ENCODE measurements around the gene C2CD4A. TPM values are rescaled to one million over a fixed set of nuclear protein-coding genes. Genes with fewer than 3 reads are reported as not detected.

The C2CD4A gene
- polyA plus RNA-seq, 1 of the 3 experiments (the other 2 are of a cell fraction), result not detected

DNA sequence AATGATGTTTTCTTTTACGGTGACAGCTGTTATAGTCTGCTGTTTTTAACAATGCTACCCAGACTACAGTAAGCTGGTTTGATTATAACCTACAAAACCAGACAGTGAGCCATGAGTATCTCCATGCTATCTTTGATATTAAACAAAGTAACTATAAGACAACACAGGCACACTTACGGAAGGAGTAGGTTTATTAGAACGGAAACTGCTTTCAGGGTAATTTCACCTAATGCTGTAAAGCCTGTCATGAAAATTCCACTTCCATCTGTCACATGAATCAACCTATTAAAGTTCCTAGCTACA is 39.6 kb upstream of the C2CD4A start:
- Histone ChIP-seq H3K4me2 (no peak overlapping the region), H4K20me1 (ENCODE audit: insufficient read depth) (no peaks in the 10 kb centered on the region), H3K4me3 (ENCODE audit: low read depth in 2 of 2, low read length in 1 of 2) (no peak overlapping the region), H3K9me3 (no peaks in the 10 kb centered on the region; the same call in 1 of the 2 replicates), H3K27ac (ENCODE audit: low read depth in 2 of 2, low read length in 1 of 2) (no peak overlapping the region), H3K27me3 (ENCODE audit: insufficient read depth) (no peaks in the 10 kb centered on the region), H3F3A (replicated peaks; ENCODE audit: insufficient read depth) (no peaks in the 10 kb centered on the region), H3K9me2 (no peaks in the 10 kb centered on the region), H3K4me1 (ENCODE audit: control insufficient read depth in 1 of 2, insufficient read depth in 2 of 2, low read depth in 1 of 2, low read length in 1 of 2) (peaks cover 0 to 5% of the 10 kb centered on the region in 2 experiments; a peak in 2 of 4 replicates), H3K79me2 (ENCODE audit: insufficient read depth) (no peaks in the 10 kb centered on the region), H2AFZ (ENCODE audit: low read depth) (no peak overlapping the region), H3K36me3 (replicated peaks in 1 of 2; ENCODE audit: control insufficient read depth in 1 of 2, insufficient read depth in 2 of 2, low read length in 1 of 2) (peaks cover 33 to 39% of the 10 kb centered on the region in 2 experiments), H3K9ac (no peak overlapping the region)
- TF ChIP-seq USF1 (IDR thresholded peaks at IDR 0.05; ENCODE audit: borderline replicate concordance, low read depth), result no peak
- TF ChIP-seq FOSL2 (IDR thresholded peaks at IDR 0.05; ENCODE audit: borderline replicate concordance, low read depth), result no peak
- TF ChIP-seq ELF1 (IDR thresholded peaks at IDR 0.05), result no peak
- TF ChIP-seq GATA2 (CRISPR knock-in tag; IDR thresholded peaks at IDR 0.05), result no peak
- no peak for TF ChIP-seq SMC3 (IDR thresholded peaks at IDR 0.05; ENCODE audit: low read depth, low read length)
- TF ChIP-seq, protein P1, sequence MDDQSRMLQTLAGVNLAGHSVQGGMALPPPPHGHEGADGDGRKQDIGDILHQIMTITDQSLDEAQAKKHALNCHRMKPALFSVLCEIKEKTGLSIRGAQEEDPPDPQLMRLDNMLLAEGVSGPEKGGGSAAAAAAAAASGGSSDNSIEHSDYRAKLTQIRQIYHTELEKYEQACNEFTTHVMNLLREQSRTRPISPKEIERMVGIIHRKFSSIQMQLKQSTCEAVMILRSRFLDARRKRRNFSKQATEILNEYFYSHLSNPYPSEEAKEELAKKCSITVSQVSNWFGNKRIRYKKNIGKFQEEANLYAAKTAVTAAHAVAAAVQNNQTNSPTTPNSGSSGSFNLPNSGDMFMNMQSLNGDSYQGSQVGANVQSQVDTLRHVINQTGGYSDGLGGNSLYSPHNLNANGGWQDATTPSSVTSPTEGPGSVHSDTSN (IDR thresholded peaks at IDR 0.05), result no peak
- no peak for TF ChIP-seq NRF1 (IDR thresholded peaks at IDR 0.05; ENCODE audit: low read depth, low read length)
- no peak for TF ChIP-seq FOXJ3 (CRISPR knock-in tag; IDR thresholded peaks at IDR 0.05)
- TF ChIP-seq RXRA (IDR thresholded peaks at IDR 0.05; ENCODE audit: borderline replicate concordance, low read depth), result no peak
- TF ChIP-seq CHD2 (IDR thresholded peaks at IDR 0.05; ENCODE audit: low read length, partially characterized antibody), result no peak
- no peak for TF ChIP-seq FOXM1 (IDR thresholded peaks at IDR 0.05; ENCODE audit: low read depth)
- TF ChIP-seq NFIC (IDR thresholded peaks at IDR 0.05; ENCODE audit: borderline replicate concordance), result no peak
- TF ChIP-seq TAF1 (IDR thresholded peaks at IDR 0.05; ENCODE audit: borderline replicate concordance, low read depth, low read length), result no peak
- TF ChIP-seq TEAD4 (IDR thresholded peaks at IDR 0.05; ENCODE audit: borderline replicate concordance, insufficient read depth), result no peak
- TF ChIP-seq RFX5 (IDR thresholded peaks at IDR 0.05; ENCODE audit: low read length), result no peak
- TF ChIP-seq CTCF (IDR thresholded peaks at IDR 0.05), result no peak
- no peak for TF ChIP-seq EP300 (IDR thresholded peaks at IDR 0.05; ENCODE audit: borderline replicate concordance in 1 of 2, low read depth in 1 of 2, low read length in 1 of 2)
- DNase-seq, result no peak
- ChIA-PET CTCF (interaction anchor here (0.7 to 1.3 kb wide), 2 partner anchors 48 to 152 kb away, joined by 3 to 6 read pairs; no protein-coding TSS in a partner anchor), POLR2A (no interaction called here)
- 97% methylated on average over 3 of the region's 3 CpGs for WGBS (ENCODE audit: low lambda C conversion rate)

All from SK-N-SH (cell line).